Measurements from ENCODE around the gene GPC6.

The GPC6 gene

DNA sequence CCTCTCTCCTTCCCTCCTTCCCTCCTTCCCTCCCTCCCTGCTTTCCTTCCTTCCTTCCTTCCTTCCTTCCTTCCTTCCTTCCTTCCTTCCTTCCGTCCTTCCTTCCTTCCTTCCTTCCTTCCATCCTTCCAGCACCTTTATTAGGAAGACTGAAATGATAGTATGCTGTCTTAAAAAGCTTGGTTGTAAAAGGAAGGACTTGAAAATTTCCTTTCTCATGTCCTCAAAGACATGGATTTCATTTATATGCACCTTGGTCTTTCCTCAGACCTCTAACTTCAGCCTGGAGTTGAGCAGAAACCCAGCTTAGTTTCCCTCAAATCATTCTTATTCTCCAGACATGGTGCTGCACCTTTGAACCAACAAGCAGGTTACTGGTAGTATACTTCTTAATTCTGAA lies 141.7 kb downstream of the GPC6 start (continued):
- TF ChIP-seq ZFHX2 (tag by site-specific recombination; conservative IDR thresholded peaks at IDR 0.05) (no peak), ZNF48 (tag by site-specific recombination; IDR thresholded peaks at IDR 0.05) (no peak), ZNF530 (tag by site-specific recombination; IDR thresholded peaks at IDR 0.05; ENCODE audit: low read depth) (no peak), ZNF704 (tag by site-specific recombination; IDR thresholded peaks at IDR 0.05) (no peak), ZNF10 (tag by site-specific recombination; IDR thresholded peaks at IDR 0.05) (no peak)
- TF ChIP-seq, protein P1, sequence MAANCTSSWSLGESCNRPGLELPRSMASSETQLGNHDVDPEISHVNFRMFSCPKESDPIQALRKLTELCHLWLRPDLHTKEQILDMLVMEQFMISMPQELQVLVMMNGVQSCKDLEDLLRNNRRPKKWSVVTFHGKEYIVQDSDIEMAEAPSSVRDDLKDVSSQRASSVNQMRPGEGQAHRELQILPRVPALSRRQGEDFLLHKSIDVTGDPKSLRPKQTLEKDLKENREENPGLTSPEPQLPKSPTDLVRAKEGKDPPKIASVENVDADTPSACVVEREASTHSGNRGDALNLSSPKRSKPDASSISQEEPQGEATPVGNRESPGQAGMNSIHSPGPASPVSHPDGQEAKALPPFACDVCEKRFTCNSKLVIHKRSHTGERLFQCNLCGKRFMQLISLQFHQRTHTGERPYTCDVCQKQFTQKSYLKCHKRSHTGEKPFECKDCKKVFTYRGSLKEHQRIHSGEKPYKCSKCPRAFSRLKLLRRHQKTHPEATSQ (tag by site-specific recombination; IDR thresholded peaks at IDR 0.05) = no peak

- H3K4me3 ChIP-seq (ENCODE audit: low read depth, low read length) = no peak overlapping the region
- TF ChIP-seq ZNF426 (tag by site-specific recombination; IDR thresholded peaks at IDR 0.05) (no peak), ZNF660 (tag by site-specific recombination; IDR thresholded peaks at IDR 0.05) (no peak), GLIS2 (tag by site-specific recombination; IDR thresholded peaks at IDR 0.05) (no peak), ZNF776 (tag by site-specific recombination; IDR thresholded peaks at IDR 0.05; ENCODE audit: borderline replicate concordance) (no peak), ZNF792 (tag by site-specific recombination; IDR thresholded peaks at IDR 0.05) (no peak), ZNF211 (tag by site-specific recombination; IDR thresholded peaks at IDR 0.05; ENCODE audit: low read depth) (no peak), ZNF114 (tag by site-specific recombination; IDR thresholded peaks at IDR 0.05) (no peak)
- TF ChIP-seq, protein P2, sequence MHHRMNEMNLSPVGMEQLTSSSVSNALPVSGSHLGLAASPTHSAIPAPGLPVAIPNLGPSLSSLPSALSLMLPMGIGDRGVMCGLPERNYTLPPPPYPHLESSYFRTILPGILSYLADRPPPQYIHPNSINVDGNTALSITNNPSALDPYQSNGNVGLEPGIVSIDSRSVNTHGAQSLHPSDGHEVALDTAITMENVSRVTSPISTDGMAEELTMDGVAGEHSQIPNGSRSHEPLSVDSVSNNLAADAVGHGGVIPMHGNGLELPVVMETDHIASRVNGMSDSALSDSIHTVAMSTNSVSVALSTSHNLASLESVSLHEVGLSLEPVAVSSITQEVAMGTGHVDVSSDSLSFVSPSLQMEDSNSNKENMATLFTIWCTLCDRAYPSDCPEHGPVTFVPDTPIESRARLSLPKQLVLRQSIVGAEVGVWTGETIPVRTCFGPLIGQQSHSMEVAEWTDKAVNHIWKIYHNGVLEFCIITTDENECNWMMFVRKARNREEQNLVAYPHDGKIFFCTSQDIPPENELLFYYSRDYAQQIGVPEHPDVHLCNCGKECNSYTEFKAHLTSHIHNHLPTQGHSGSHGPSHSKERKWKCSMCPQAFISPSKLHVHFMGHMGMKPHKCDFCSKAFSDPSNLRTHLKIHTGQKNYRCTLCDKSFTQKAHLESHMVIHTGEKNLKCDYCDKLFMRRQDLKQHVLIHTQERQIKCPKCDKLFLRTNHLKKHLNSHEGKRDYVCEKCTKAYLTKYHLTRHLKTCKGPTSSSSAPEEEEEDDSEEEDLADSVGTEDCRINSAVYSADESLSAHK (tag by site-specific recombination; IDR thresholded peaks at IDR 0.05) = peak; percentile 55
- POLR2A ChIA-PET = interaction anchor here (0.7 kb wide), 1 partner anchor 655 kb away, joined by 5 read pairs; no protein-coding TSS in a partner anchor
These were observed 142.1 kb downstream of the GPC6 start for GRCh38 chr13:93368718-93369117.

GRCh38 chr13:93372856-93373255 lies 146.2 kb downstream of the GPC6 start:
- ChIA-PET CTCF (interaction anchor here (0.8 kb wide), 1 partner anchor 10 kb away, joined by 3 read pairs; no protein-coding TSS in a partner anchor), POLR2A (no interaction called here)
- Histone ChIP-seq H3K4me1 (ENCODE audit: control insufficient read depth, insufficient read depth, low read length) (no peaks in the 10 kb centered on the region), H3K27ac (ENCODE audit: extremely low read depth, low read depth, low read length) (no peak overlapping the region), H3K9me3 (ENCODE audit: control insufficient read depth, insufficient read depth, low read depth, low read length) (no peaks in the 10 kb centered on the region), H3K4me3 (ENCODE audit: low read depth, low read length) (no peak overlapping the region), H3K36me3 (ENCODE audit: control insufficient read depth in 2 of 2, insufficient read depth in 1 of 2, low read length in 2 of 2) (no peaks in the 10 kb centered on the region)
- no peak for TF ChIP-seq ZNF639 (tag by site-specific recombination; IDR thresholded peaks at IDR 0.05)
- no peak for TF ChIP-seq ZBTB1 (tag by site-specific recombination; IDR thresholded peaks at IDR 0.05)
- TF ChIP-seq ZNF664 (tag by site-specific recombination; IDR thresholded peaks at IDR 0.05) = no peak
- TF ChIP-seq ZBTB26 (tag by site-specific recombination; optimal IDR thresholded peaks at IDR 0.05) = no peak
- TF ChIP-seq, protein P3, sequence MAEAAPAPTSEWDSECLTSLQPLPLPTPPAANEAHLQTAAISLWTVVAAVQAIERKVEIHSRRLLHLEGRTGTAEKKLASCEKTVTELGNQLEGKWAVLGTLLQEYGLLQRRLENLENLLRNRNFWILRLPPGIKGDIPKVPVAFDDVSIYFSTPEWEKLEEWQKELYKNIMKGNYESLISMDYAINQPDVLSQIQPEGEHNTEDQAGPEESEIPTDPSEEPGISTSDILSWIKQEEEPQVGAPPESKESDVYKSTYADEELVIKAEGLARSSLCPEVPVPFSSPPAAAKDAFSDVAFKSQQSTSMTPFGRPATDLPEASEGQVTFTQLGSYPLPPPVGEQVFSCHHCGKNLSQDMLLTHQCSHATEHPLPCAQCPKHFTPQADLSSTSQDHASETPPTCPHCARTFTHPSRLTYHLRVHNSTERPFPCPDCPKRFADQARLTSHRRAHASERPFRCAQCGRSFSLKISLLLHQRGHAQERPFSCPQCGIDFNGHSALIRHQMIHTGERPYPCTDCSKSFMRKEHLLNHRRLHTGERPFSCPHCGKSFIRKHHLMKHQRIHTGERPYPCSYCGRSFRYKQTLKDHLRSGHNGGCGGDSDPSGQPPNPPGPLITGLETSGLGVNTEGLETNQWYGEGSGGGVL (tag by site-specific recombination; IDR thresholded peaks at IDR 0.05) = no peak
- no peak for TF ChIP-seq ZNF629 (tag by site-specific recombination; IDR thresholded peaks at IDR 0.05)
- TF ChIP-seq ZNF335 (tag by site-specific recombination; conservative IDR thresholded peaks at IDR 0.05) = no peak
- no peak for TF ChIP-seq ZNF10 (tag by site-specific recombination; IDR thresholded peaks at IDR 0.05)
- TF ChIP-seq OSR2 (tag by site-specific recombination; IDR thresholded peaks at IDR 0.05) = no peak
- no peak for TF ChIP-seq ZNF449 (tag by site-specific recombination; IDR thresholded peaks at IDR 0.05)

More at GRCh38 chr13:93368718-93369117, 142.1 kb downstream of the GPC6 start:
- Histone ChIP-seq H3K27ac (ENCODE audit: extremely low read depth, low read depth, low read length) (no peak overlapping the region), H3K4me1 (ENCODE audit: control insufficient read depth, insufficient read depth, low read length) (no peaks in the 10 kb centered on the region), H3K36me3 (ENCODE audit: control insufficient read depth in 2 of 2, insufficient read depth in 1 of 2, low read length in 2 of 2) (no peaks in the 10 kb centered on the region), H3K9me3 (ENCODE audit: control insufficient read depth, insufficient read depth, low read depth, low read length) (no peaks in the 10 kb centered on the region)
- CTCF ChIA-PET = no interaction called here
